Measurements from ENCODE around the gene SLF1.

The SLF1 gene

GRCh38 chr5:94725142-94725541, 106.7 kb downstream of the SLF1 start:
- DNase-seq = no peak

- no peak for DNase-seq
These were observed 113.0 kb downstream of the SLF1 start for GRCh38 chr5:94731471-94731870.

- DNase-seq = no peak
These were observed 118.0 kb downstream of the SLF1 start for GRCh38 chr5:94736498-94736897.

- DNase-seq = no peak
These were observed 121.8 kb downstream of the SLF1 start for GRCh38 chr5:94740286-94740685.

GRCh38 chr5:94742852-94743251, 124.4 kb downstream of the SLF1 start:
- no peak for DNase-seq

- DNase-seq = no peak
These were observed 126.4 kb downstream of the SLF1 start for GRCh38 chr5:94744906-94745305.

- DNase-seq = no peak
These were observed 127.6 kb downstream of the SLF1 start for GRCh38 chr5:94745786-94746730.

GRCh38 chr5:94746731-94747124, 128.3 kb downstream of the SLF1 start:
- no peak for DNase-seq
